HG03064 (cell line): ENCODE data around the gene SHB.

Experiments
- ATAC-seq: cut with Tn5 transposase; IDR thresholded peaks from one replicate; pipeline ENCODE4 v1.9.1; 2021; ENCODE audit warnings: low read depth; ENCODE audit not compliant: unreplicated experiment

The SHB gene

GRCh38 chr9:38065369-38066075 is 3.5 kb downstream of the SHB start:
- ATAC-seq = no peak

GRCh38 chr9:38064842-38065368 is 4.1 kb downstream of the SHB start:
- no peak for ATAC-seq

- no peak for ATAC-seq
Measured at GRCh38 chr9:38063363-38063707, 5.7 kb downstream of the SHB start.

- ATAC-seq = no peak
Measured at GRCh38 chr9:38062498-38063362, 6.3 kb downstream of the SHB start.

- no peak for ATAC-seq
Measured at GRCh38 chr9:38062106-38062497, 6.9 kb downstream of the SHB start.

GRCh38 chr9:38061326-38061977 is 7.6 kb downstream of the SHB start:
- ATAC-seq = no peak

- ATAC-seq = no peak
Measured at GRCh38 chr9:38060681-38061080, 8.3 kb downstream of the SHB start.

- no peak for ATAC-seq
Measured at GRCh38 chr9:38059233-38059936, 9.6 kb downstream of the SHB start.

- ATAC-seq = no peak
Measured at GRCh38 chr9:38058452-38059232, 10.4 kb downstream of the SHB start.

- ATAC-seq = no peak
Measured at GRCh38 chr9:38057416-38058195, 11.4 kb downstream of the SHB start.

- ATAC-seq = no peak
Measured at GRCh38 chr9:38054653-38055052, 14.4 kb downstream of the SHB start.

- no peak for ATAC-seq
Measured at GRCh38 chr9:38053697-38054461, 15.1 kb downstream of the SHB start.

- no peak for ATAC-seq
Measured at GRCh38 chr9:38051780-38052546, 17.1 kb downstream of the SHB start.

- ATAC-seq = no peak
Measured at GRCh38 chr9:38048316-38048969, 20.6 kb downstream of the SHB start.

- no peak for ATAC-seq
Measured at GRCh38 chr9:38047301-38048251, 21.5 kb downstream of the SHB start.

GRCh38 chr9:38046661-38047300 is 22.2 kb downstream of the SHB start:
- ATAC-seq = no peak
